ENCODE data around the gene CORO7. TPM values are rescaled to one million over a fixed set of nuclear protein-coding genes. Genes with fewer than 3 reads are reported as not detected.

Gene CORO7
- total RNA-seq, 1 experiment from 2014 or later, result 18.6 TPM

GRCh38 chr16:4414187-4414917 is 2.0 kb downstream of the CORO7 start:
- peaks cover 19% of the 10 kb centered on the region for H3K36me3 ChIP-seq
- H3K9me3 ChIP-seq (replicated peaks), result peaks cover 5% of the 10 kb centered on the region; the same call in 1 of the 2 replicates
- peaks cover 35% of the 10 kb centered on the region for H3K4me1 ChIP-seq (replicated peaks)
- H3K4me3 ChIP-seq, result no peak overlapping the region
- H3K27ac ChIP-seq, result no peak overlapping the region
- no peak for DNase-seq (ENCODE audit: low read depth in 1 of 2, low spot score in 2 of 2)
- H3K27me3 ChIP-seq (replicated peaks), result no peaks in the 10 kb centered on the region

DNA sequence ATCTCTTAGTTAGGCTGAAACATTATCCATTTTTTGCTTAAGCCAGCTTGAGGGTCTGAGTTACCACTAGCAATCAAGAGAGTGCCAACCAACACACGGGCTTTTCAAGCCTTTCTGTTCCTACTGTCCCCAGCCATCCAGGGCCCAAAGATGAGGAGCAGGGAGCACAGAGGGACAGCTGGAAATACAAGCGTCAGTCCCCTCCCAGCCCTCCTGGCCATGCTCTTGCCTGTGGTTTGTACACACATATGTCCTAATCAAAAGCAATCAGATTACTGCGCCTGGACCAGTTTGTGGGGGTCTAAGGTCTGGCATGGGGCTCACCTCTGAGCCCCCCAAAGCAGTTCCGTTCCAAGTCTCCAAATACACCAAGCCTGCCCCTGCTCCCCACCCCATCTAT is 3.5 kb downstream of the CORO7 start:
- DNase-seq (ENCODE audit: low read depth in 1 of 2, low spot score in 2 of 2), result no peak
- H3K27ac ChIP-seq, result no peak overlapping the region

GRCh38 chr16:4412159-4412558 is 4.2 kb downstream of the CORO7 start:
- Histone ChIP-seq H3K27ac (no peak overlapping the region), H3K4me3 (no peak overlapping the region), H3K36me3 (peaks cover 35% of the 10 kb centered on the region), H3K9me3 (replicated peaks) (peaks cover 5% of the 10 kb centered on the region; the same call in 1 of the 2 replicates), H3K4me1 (replicated peaks) (peaks cover 32% of the 10 kb centered on the region), H3K27me3 (replicated peaks) (no peaks in the 10 kb centered on the region)
- DNase-seq (ENCODE audit: low read depth in 1 of 2, low spot score in 2 of 2), result no peak

More for the DNA sequence above, 3.5 kb downstream of the CORO7 start:
- Histone ChIP-seq H3K9me3 (replicated peaks) (peaks cover 5% of the 10 kb centered on the region; the same call in 1 of the 2 replicates), H3K4me3 (no peak overlapping the region), H3K36me3 (peaks cover 29% of the 10 kb centered on the region), H3K4me1 (replicated peaks) (peaks cover 35% of the 10 kb centered on the region), H3K27me3 (replicated peaks) (no peaks in the 10 kb centered on the region)

- Histone ChIP-seq H3K27me3 (replicated peaks) (no peaks in the 10 kb centered on the region), H3K36me3 (peaks cover 38% of the 10 kb centered on the region), H3K4me3 (no peak overlapping the region), H3K27ac (no peak overlapping the region), H3K9me3 (replicated peaks) (peaks cover 5% of the 10 kb centered on the region; the same call in 1 of the 2 replicates), H3K4me1 (replicated peaks) (peaks cover 29% of the 10 kb centered on the region)
- no peak for DNase-seq (ENCODE audit: low read depth in 1 of 2, low spot score in 2 of 2)
These were observed 4.7 kb downstream of the CORO7 start for GRCh38 chr16:4411684-4412083.

- DNase-seq (ENCODE audit: low read depth in 1 of 2, low spot score in 2 of 2), result peak; percentile 84 to 87
- Histone ChIP-seq H3K4me3 (no peak overlapping the region), H3K27me3 (replicated peaks) (no peaks in the 10 kb centered on the region), H3K4me1 (replicated peaks) (peaks cover 19% of the 10 kb centered on the region), H3K27ac (no peak overlapping the region), H3K36me3 (peaks cover 35% of the 10 kb centered on the region), H3K9me3 (replicated peaks) (no peaks in the 10 kb centered on the region)
These were observed 5.9 kb downstream of the CORO7 start for GRCh38 chr16:4410335-4411075.

DNA sequence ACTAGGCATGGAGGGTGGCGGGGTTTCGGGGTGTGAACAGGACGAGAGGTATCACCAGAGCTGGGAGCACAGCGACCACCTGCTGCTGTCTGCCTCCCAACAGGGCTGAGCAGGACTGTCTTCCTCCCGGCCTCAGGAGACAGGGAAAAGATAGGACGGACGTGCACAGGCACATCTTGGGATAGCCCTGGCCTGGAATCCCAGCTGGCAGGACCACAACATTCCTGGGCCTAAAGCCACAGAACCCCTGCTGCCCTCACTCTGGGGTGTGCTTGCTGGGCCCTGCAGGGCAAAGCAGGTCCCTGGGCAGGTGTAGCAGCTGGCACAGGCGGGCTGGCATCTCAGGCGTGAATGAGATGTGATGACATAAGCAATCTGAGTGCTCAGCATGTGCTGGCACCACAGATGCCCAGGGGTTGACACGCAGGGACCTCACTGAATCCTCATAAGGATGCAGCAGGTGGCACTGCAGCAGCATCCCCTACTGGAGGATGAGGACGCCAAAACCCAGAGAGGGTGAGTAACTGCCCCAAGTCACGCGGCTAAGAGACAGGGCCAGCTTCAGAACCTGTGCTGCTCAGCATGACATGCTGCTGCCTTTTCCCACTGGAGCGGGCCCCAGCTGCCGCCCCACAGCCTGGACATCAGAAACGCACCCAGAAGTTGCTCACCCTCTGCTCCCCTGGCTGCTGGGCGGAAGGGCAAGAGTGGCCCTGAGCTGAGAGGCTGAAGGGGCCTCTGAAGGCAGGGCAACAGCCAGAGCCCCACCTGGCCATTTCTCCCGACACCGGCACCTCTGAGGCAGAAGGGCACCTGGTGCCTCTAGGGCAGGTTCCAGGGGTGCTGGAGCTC is 7.1 kb downstream of the CORO7 start:
- H3K9me3 ChIP-seq (replicated peaks), result no peaks in the 10 kb centered on the region
- DNase-seq (ENCODE audit: low read depth in 1 of 2, low spot score in 2 of 2), result no peak
- no peak overlapping the region for H3K27ac ChIP-seq

GRCh38 chr16:4408323-4408690 is 8.1 kb downstream of the CORO7 start:
- Histone ChIP-seq H3K36me3 (peaks cover 49% of the 10 kb centered on the region), H3K4me3 (no peak overlapping the region), H3K4me1 (replicated peaks) (peaks cover 13% of the 10 kb centered on the region), H3K9me3 (replicated peaks) (no peaks in the 10 kb centered on the region), H3K27ac (no peak overlapping the region), H3K27me3 (replicated peaks) (no peaks in the 10 kb centered on the region)
- no peak for DNase-seq (ENCODE audit: low read depth in 1 of 2, low spot score in 2 of 2)

More for the DNA sequence above, 7.1 kb downstream of the CORO7 start:
- H3K4me3 ChIP-seq, result no peak overlapping the region
- peaks cover 41% of the 10 kb centered on the region for H3K36me3 ChIP-seq
- no peaks in the 10 kb centered on the region for H3K27me3 ChIP-seq (replicated peaks)
- H3K4me1 ChIP-seq (replicated peaks), result peaks cover 13% of the 10 kb centered on the region

DNA sequence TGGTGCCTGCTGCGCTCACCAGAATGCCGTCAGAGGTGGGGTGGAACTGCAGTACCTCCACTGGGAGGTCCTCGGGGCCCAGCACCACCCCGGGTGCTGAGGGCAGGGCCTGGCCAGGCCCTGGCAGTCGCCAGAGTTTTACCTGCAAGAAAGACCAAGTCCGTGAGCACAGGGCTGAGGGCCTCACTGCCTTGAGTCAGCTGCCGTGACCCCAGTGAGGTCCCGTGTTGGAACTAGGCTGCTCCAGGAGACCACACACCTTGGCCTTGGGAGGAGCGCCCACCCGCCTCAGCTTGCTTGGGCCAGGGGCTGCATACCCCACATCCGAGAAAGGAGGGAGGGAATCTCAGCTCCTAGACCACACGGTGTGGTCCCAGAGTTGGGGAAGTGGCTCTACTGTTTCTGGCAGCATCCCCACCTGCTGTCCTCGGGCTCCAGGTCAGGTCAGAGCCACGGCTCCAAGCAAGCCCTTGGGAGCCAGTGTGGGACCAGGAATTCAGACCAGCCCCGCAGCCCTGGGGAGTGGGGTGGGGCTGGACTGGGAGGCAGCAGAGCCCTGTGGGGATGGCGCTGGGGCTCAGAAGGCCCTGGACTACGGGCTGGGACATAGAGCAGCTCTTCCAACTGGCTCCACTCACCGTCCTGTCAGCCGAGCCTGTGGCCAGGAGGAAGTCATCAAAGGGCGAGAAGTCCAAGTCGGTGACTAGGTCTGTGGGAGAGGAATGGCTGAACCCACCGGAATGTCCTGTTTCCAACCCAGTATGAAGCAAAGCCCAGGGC is 8.7 kb downstream of the CORO7 start:
- no peak overlapping the region for H3K27ac ChIP-seq
- no peak for DNase-seq (ENCODE audit: low read depth in 1 of 2, low spot score in 2 of 2)
- no peaks in the 10 kb centered on the region for H3K9me3 ChIP-seq (replicated peaks)
- peaks cover 13% of the 10 kb centered on the region for H3K4me1 ChIP-seq (replicated peaks)
- H3K27me3 ChIP-seq (replicated peaks), result no peaks in the 10 kb centered on the region
- H3K4me3 ChIP-seq, result no peak overlapping the region
- H3K36me3 ChIP-seq, result peaks cover 54% of the 10 kb centered on the region

GRCh38 chr16:4404967-4405696 is 11.3 kb downstream of the CORO7 start:
- H3K4me3 ChIP-seq, result no peak overlapping the region
- peaks cover 7% of the 10 kb centered on the region for H3K4me1 ChIP-seq (replicated peaks)
- no peaks in the 10 kb centered on the region for H3K27me3 ChIP-seq (replicated peaks)
- H3K36me3 ChIP-seq, result peaks cover 49% of the 10 kb centered on the region
- no peaks in the 10 kb centered on the region for H3K9me3 ChIP-seq (replicated peaks)
- DNase-seq (ENCODE audit: low read depth in 1 of 2, low spot score in 2 of 2), result no peak
- no peak overlapping the region for H3K27ac ChIP-seq

GRCh38 chr16:4404247-4404966 is 12.0 kb downstream of the CORO7 start:
- Histone ChIP-seq H3K27me3 (replicated peaks) (no peaks in the 10 kb centered on the region), H3K9me3 (replicated peaks) (no peaks in the 10 kb centered on the region), H3K4me1 (replicated peaks) (peaks cover 6% of the 10 kb centered on the region), H3K4me3 (no peak overlapping the region), H3K36me3 (peaks cover 49% of the 10 kb centered on the region), H3K27ac (no peak overlapping the region)
- peak in 1 of 2 experiments; percentile 44 for DNase-seq (ENCODE audit: low read depth in 1 of 2, low spot score in 2 of 2)

- Histone ChIP-seq H3K4me3 (no peak overlapping the region), H3K36me3 (peaks cover 44% of the 10 kb centered on the region), H3K27ac (no peak overlapping the region), H3K27me3 (replicated peaks) (no peaks in the 10 kb centered on the region), H3K4me1 (replicated peaks) (peaks cover 6% of the 10 kb centered on the region), H3K9me3 (replicated peaks) (no peaks in the 10 kb centered on the region)
- peak in 1 of 2 experiments; percentile 46 for DNase-seq (ENCODE audit: low read depth in 1 of 2, low spot score in 2 of 2)
These were observed 13.1 kb downstream of the CORO7 start for GRCh38 chr16:4403133-4403949.

Data from SJSA1 (cell line).